Measurements from ENCODE around the gene SARM1.

- TF ChIP-seq CTCF (conservative IDR thresholded peaks at IDR 0.05 in 1 of 2, IDR thresholded peaks at IDR 0.05 in 1 of 2; ENCODE audit: extremely low read depth in 1 of 2, insufficient read depth in 1 of 2, low read depth in 1 of 2, low read length in 2 of 2), result no peak
- no peak for TF ChIP-seq EZH2 (IDR thresholded peaks at IDR 0.05; ENCODE audit: borderline replicate concordance, low read length)
Observed at GRCh38 chr17:28371245-28372202, at the start of gene SARM1.

Measured in mammary epithelial cell (primary cell).